Measurements from ENCODE around the gene NUB1. TPM values are rescaled to one million over a fixed set of nuclear protein-coding genes. Genes with fewer than 3 reads are reported as not detected.

Gene NUB1
- polyA plus RNA-seq, 1 of the 3 experiments (the other 2 are of a cell fraction): 54.0 TPM

- Histone ChIP-seq H3K27me3 (ENCODE audit: insufficient read depth) (peaks cover 37% of the 10 kb centered on the region), H3K9me2 (no peaks in the 10 kb centered on the region), H3K9me3 (0 out of 2 replicates have a peak, but pooled peaks cover 5% of the 10 kb centered on the region), H3K4me1 (ENCODE audit: control insufficient read depth in 1 of 2, insufficient read depth in 2 of 2, low read depth in 1 of 2, low read length in 1 of 2) (peaks cover 0 to 9% of the 10 kb centered on the region in 2 experiments; a peak in 1 of 4 replicates), H4K20me1 (ENCODE audit: insufficient read depth) (no peaks in the 10 kb centered on the region), H2AFZ (ENCODE audit: low read depth) (no peak overlapping the region), H3K4me2 (no peak overlapping the region), H3K79me2 (ENCODE audit: insufficient read depth) (no peaks in the 10 kb centered on the region), H3K9ac (no peak overlapping the region), H3K4me3 (ENCODE audit: low read depth in 2 of 2, low read length in 1 of 2) (no peak overlapping the region), H3K27ac (ENCODE audit: low read depth in 2 of 2, low read length in 1 of 2) (no peak overlapping the region), H3F3A (replicated peaks; ENCODE audit: insufficient read depth) (no peaks in the 10 kb centered on the region), H3K36me3 (replicated peaks in 1 of 2; ENCODE audit: control insufficient read depth in 1 of 2, insufficient read depth in 2 of 2, low read length in 1 of 2) (no peaks in the 10 kb centered on the region)
- no peak for DNase-seq
- ChIA-PET POLR2A (no interaction called here), CTCF (interaction anchor here (0.7 to 1.5 kb wide), 4 partner anchors 8 to 100 kb away, joined by 3 to 5 read pairs (median 3); no protein-coding TSS in a partner anchor)
- 46% methylated on average over 3 of the region's 3 CpGs for WGBS (ENCODE audit: low lambda C conversion rate)
- TF ChIP-seq YY1 (IDR thresholded peaks at IDR 0.05; ENCODE audit: low read depth) (no peak), JUND (IDR thresholded peaks at IDR 0.05) (no peak), EZH2phosphoT487 (IDR thresholded peaks at IDR 0.05; ENCODE audit: borderline replicate concordance, low read depth) (no peak), FOSL2 (IDR thresholded peaks at IDR 0.05; ENCODE audit: borderline replicate concordance, low read depth) (no peak), TEAD4 (IDR thresholded peaks at IDR 0.05; ENCODE audit: borderline replicate concordance, insufficient read depth) (no peak), IRF3 (IDR thresholded peaks at IDR 0.05; ENCODE audit: low read depth, low read length) (no peak), FOXM1 (IDR thresholded peaks at IDR 0.05; ENCODE audit: low read depth) (no peak), CTCF (IDR thresholded peaks at IDR 0.05) (no peak), NFIC (IDR thresholded peaks at IDR 0.05; ENCODE audit: borderline replicate concordance) (no peak), SMC3 (IDR thresholded peaks at IDR 0.05; ENCODE audit: low read depth, low read length) (no peak), ELF1 (IDR thresholded peaks at IDR 0.05) (no peak)
Measured at GRCh38 chr7:151415375-151416105, 73.9 kb downstream of the NUB1 start.

GRCh38 chr7:151416112-151416940 is 74.7 kb downstream of the NUB1 start:
- WGBS (ENCODE audit: low lambda C conversion rate): 83% methylated on average over 10 of the region's 10 CpGs
- CTCF ChIA-PET: interaction anchor here (1.2 to 1.4 kb wide), 2 partner anchors 21 to 32 kb away, joined by 3 to 5 read pairs; no protein-coding TSS in a partner anchor
- no peak for DNase-seq

More at GRCh38 chr7:151416112-151416940, 74.7 kb downstream of the NUB1 start:
- H3F3A ChIP-seq (replicated peaks; ENCODE audit: insufficient read depth): no peaks in the 10 kb centered on the region
- H3K36me3 ChIP-seq (replicated peaks in 1 of 2; ENCODE audit: control insufficient read depth in 1 of 2, insufficient read depth in 2 of 2, low read length in 1 of 2): no peaks in the 10 kb centered on the region
- peaks cover 29% of the 10 kb centered on the region for H3K27me3 ChIP-seq (ENCODE audit: insufficient read depth)
- H3K4me3 ChIP-seq (ENCODE audit: low read depth in 2 of 2, low read length in 1 of 2): no peak overlapping the region
- no peak overlapping the region for H2AFZ ChIP-seq (ENCODE audit: low read depth)
- H3K9ac ChIP-seq: no peak overlapping the region
- no peak overlapping the region for H3K4me2 ChIP-seq
- H3K9me2 ChIP-seq: no peaks in the 10 kb centered on the region
- no peak overlapping the region for H3K27ac ChIP-seq (ENCODE audit: low read depth in 2 of 2, low read length in 1 of 2)
- 0 out of 2 replicates have a peak, but pooled peaks cover 5% of the 10 kb centered on the region for H3K9me3 ChIP-seq
- H3K4me1 ChIP-seq (ENCODE audit: control insufficient read depth in 1 of 2, insufficient read depth in 2 of 2, low read depth in 1 of 2, low read length in 1 of 2): peaks cover 0 to 2% of the 10 kb centered on the region in 2 experiments; a peak in 1 of 4 replicates
- no peak for TF ChIP-seq NRF1 (IDR thresholded peaks at IDR 0.05; ENCODE audit: low read depth, low read length)
- TF ChIP-seq EP300 (IDR thresholded peaks at IDR 0.05; ENCODE audit: borderline replicate concordance in 1 of 2, low read depth in 1 of 2, low read length in 1 of 2): no peak
- no peak for TF ChIP-seq USF1 (IDR thresholded peaks at IDR 0.05; ENCODE audit: borderline replicate concordance, low read depth)
- H3K79me2 ChIP-seq (ENCODE audit: insufficient read depth): no peaks in the 10 kb centered on the region
- POLR2A ChIA-PET: no interaction called here
- no peaks in the 10 kb centered on the region for H4K20me1 ChIP-seq (ENCODE audit: insufficient read depth)

Measured in SK-N-SH (cell line).